Adrenal gland (tissue), 5 donors: ENCODE results near the gene IGFL4.

Source experiments
- CTCF ChIP-seq, 6 experiments: fragments of 450-650 bp in 4 of 6; fragments of 200-600 bp in 2 of 6; sonication (generic) in 1 of 6; IDR thresholded peaks; 1 replicate in 5 of 6; 2 replicates in 1 of 6; pipeline versions ENCODE4 v1.5.1 to v1.8.0; 2016 to 2021; ENCODE audit warnings: antibody characterized with exemption in 6 of 6, mild to moderate bottlenecking in 2 of 6, moderate library complexity in 1 of 6
- POLR2A ChIP-seq, 2 donors: fragments of 450-650 bp; IDR thresholded peaks; one replicate each; pipeline ENCODE4 v1.6.1; 2017; ENCODE audit warnings: antibody characterized with exemption in 2 of 2, mild to moderate bottlenecking in 2 of 2, moderate library complexity in 1 of 2
- donor health status: DM: no; HTN: no; CAD: no.

DNA sequence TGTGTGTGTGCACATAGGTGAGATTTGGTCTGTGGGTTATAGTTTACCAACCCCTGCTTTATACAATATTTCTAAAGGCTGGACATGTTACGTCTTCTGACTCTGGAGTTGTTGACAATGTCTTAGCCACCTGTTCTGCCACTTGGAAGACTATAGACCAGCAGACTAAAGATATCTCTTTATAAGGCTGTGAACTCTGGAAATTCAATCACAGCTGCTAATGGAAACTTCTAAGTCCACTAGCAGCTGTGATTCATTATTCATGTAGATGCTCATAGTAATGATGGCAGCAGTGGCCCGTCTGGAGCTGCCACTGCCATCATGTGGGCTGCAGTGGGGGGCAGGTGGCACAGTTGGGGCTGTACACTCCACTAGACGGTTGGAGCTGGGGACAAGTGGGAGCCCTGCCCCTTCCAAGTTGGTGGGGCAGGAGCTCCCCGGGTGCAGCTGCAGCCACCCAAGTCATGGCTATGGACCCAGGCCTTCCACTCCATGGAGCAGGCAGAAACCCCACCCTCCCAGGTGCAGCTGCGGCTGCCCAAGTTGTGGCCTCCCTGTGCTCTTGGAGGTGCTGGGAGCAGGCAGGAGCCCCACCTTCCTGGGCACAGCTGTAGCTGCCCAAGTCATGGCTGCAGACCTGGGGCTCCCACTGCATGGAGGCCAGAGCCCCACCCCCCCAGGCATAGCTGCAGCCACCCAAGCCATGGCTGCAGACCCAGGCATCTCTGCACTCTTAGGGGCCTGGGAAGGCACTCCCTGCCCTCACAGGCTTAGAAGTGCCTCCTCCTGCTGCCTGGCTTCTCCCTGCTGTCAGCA lies 8.8 kb downstream of the IGFL4 start:
- TF ChIP-seq CTCF (IDR thresholded peaks at IDR 0.05) (no peak), POLR2A (IDR thresholded peaks at IDR 0.05) (no peak)
